Sigmoid colon (tissue), 7 donors: ENCODE results near the gene CEBPG. TPM values are rescaled to one million over a fixed set of nuclear protein-coding genes. Genes with fewer than 3 reads are reported as not detected.
A peak's percentile ranks its signal among the peaks of the same experiment; 100 is the strongest.

Experiments used
- DNase-seq: peaks from one replicate; pipeline ENCODE4 v3.0.0-alpha.2; 2019
- H3K27ac ChIP-seq, 4 donors: fragments of 200-600 bp; sonication (generic); one replicate each; pipeline ENCODE4 v1.5.1; 2016 to 2019; ENCODE audit warnings: mild to moderate bottlenecking in 1 of 4
- H3K27me3 ChIP-seq, 3 donors: fragments of 200-600 bp; sonication (generic); one replicate each; pipeline ENCODE4 v1.5.1; 2019; ENCODE audit warnings: mild to moderate bottlenecking in 1 of 3
- H3K36me3 ChIP-seq, 4 donors: fragments of 200-600 bp; sonication (generic); one replicate each; pipeline ENCODE4 v1.5.1; 2016 to 2019
- H3K4me1 ChIP-seq, 4 donors: fragments of 200-600 bp; sonication (generic); one replicate each; pipeline ENCODE4 v1.5.1; 2017 to 2019
- H3K4me3 ChIP-seq, 4 donors: fragments of 200-600 bp; sonication (generic); one replicate each; pipeline ENCODE4 v1.5.1; 2017 to 2019; ENCODE audit warnings: mild to moderate bottlenecking in 2 of 4, moderate library complexity in 1 of 4
- H3K9me3 ChIP-seq, 4 donors: fragments of 200-600 bp in 3 of 4; sonication (generic) in 3 of 4; one replicate each; pipeline versions ENCODE4 v1.5.1 to v1.6.1; 2013 to 2019
- CTCF ChIP-seq, 4 experiments: fragments of 450-650 bp in 3 of 4; fragments of 200-600 bp in 1 of 4; IDR thresholded peaks; one replicate each; pipeline ENCODE4 v1.5.1; 2016 to 2019; ENCODE audit warnings: antibody characterized with exemption in 4 of 4, mild to moderate bottlenecking in 3 of 4, moderate library complexity in 2 of 4
- EP300 ChIP-seq, 4 donors: sonication (generic); formaldehyde crosslinking; IDR thresholded peaks; one replicate each; pipeline ENCODE4 v1.6.1; 2017; ENCODE audit warnings: antibody characterized with exemption in 4 of 4
- POLR2A ChIP-seq, 2 donors: fragments of 450-650 bp; IDR thresholded peaks; one replicate each; pipeline ENCODE4 v1.6.1; 2016; ENCODE audit warnings: antibody characterized with exemption in 2 of 2, mild to moderate bottlenecking in 2 of 2, moderate library complexity in 2 of 2
- POLR2AphosphoS5 ChIP-seq, 4 donors: sonication (generic); formaldehyde crosslinking; IDR thresholded peaks; one replicate each; pipeline ENCODE4 v1.6.1; 2017; ENCODE audit warnings: antibody characterized with exemption in 4 of 4
- WGBS, 2 donors: extraction: QIAGEN DNeasy Blood & Tissue Kit; methylation state at CpG; one replicate each; pipeline ENCODE4 v1.1.7; 2013; 5-methylcytosine and 5-hydroxymethylcytosine counted together
- intact Hi-C: fragments of 100-400 bp; cut with DNase I; formaldehyde crosslinking; loops from one replicate; pipeline ENCODE4 v1.15.1; 2023
- polyA plus RNA-seq, 3 donors: library from polyadenylated mRNA; stranded (reverse); fragments of 200-250 nt; gene quantifications; one replicate each; pipeline ENCODE4 v1.2.3, GENCODE V29; 2013
- total RNA-seq, 4 donors: library from RNA; depleted of rRNA; stranded (reverse); fragments of >200 nt; gene quantifications; one replicate each; pipeline ENCODE4 v1.1.0, GENCODE V29; 2016
- donor health status: healthy with polysubstance abuse.
- donor health status: Bipolar disorder and iron deficiency.
- donor health status: healthy.

CEBPG gene
- total and polyA plus RNA-seq, 7 donors: 18.6 to 84.6 (median 27.8) TPM

GRCh38 chr19:33376941-33377557 is 3.5 kb downstream of the CEBPG start:
- H3K36me3 ChIP-seq: peaks cover 0 to 11% (median 3%) of the 10 kb centered on the region in 4 donors
- peaks cover 0 to 45% (median 32%) of the 10 kb centered on the region in 4 donors for H3K4me1 ChIP-seq
- DNase-seq: peak; percentile 28
- H3K4me3 ChIP-seq: no peak overlapping the region
- H3K9me3 ChIP-seq: no peaks in the 10 kb centered on the region
- WGBS, 2 donors: 24 to 64% methylated on average over 7 of the region's 7 CpGs
- H3K27me3 ChIP-seq: no peaks in the 10 kb centered on the region
- TF ChIP-seq EP300 (IDR thresholded peaks at IDR 0.05) (no peak), POLR2A (IDR thresholded peaks at IDR 0.05) (no peak), POLR2AphosphoS5 (IDR thresholded peaks at IDR 0.05) (no peak), CTCF (IDR thresholded peaks at IDR 0.05) (no peak)
- intact Hi-C loops: no loop called here
- peak overlapping the region; percentile 7 to 96 (median 51) for H3K27ac ChIP-seq

DNA sequence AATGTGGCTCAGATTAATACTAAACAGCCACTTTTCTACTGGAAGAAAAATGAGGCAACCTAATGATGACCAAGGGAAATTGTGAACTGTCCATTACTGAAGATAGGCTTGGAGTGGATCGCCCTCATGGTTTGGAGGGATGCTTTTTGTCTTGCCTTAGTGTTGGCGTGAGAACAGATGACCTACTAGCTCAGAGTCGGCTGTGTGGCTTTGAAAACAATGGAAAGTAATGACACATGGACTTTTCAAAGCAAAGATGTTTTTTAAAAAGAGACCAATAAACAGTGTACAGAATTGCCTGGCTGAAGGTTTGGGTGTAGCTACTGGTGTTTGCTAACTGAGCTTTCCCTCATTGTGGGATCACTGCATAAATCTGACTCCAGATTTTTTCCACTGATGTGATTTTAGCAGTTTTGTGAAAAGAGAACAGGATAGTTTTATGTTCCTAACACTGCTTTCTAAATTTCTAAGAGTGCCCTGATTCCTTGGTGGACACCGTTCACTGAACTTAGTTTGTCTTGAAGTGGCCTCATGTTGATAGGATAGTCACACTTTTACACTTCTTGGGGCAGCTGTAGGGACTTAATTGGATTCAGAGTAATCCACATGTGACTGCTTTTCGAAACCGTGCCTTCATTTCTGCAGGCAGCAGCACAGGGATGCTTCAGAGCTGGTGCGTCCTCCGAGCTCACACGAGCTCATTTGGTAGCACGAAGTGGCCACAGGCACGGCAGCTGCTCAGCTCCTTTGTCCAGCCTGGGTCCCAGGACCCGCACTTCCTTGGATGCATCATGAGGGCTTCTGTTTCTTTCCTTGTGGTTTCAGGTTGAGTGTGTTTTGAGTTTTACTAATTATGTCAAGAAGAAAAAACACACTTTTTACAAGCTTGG is 4.3 kb downstream of the CEBPG start:
- H3K27ac ChIP-seq: peak overlapping the region in 2 of 4 donors; percentile 7 to 67
- no peak overlapping the region for H3K4me3 ChIP-seq
- H3K36me3 ChIP-seq: peaks cover 0 to 11% (median 3%) of the 10 kb centered on the region in 4 donors
- peak; percentile 25 for DNase-seq
- WGBS, 2 donors: 85% methylated on average over 12 of the region's 12 CpGs
- H3K9me3 ChIP-seq: no peaks in the 10 kb centered on the region
- intact Hi-C loops: no loop called here
- no peaks in the 10 kb centered on the region for H3K27me3 ChIP-seq
- TF ChIP-seq POLR2A (IDR thresholded peaks at IDR 0.05) (no peak), CTCF (IDR thresholded peaks at IDR 0.05) (no peak), POLR2AphosphoS5 (IDR thresholded peaks at IDR 0.05) (no peak), EP300 (IDR thresholded peaks at IDR 0.05) (no peak)
- H3K4me1 ChIP-seq: peaks cover 0 to 45% (median 32%) of the 10 kb centered on the region in 4 donors

- intact Hi-C loops: no loop called here
- H3K36me3 ChIP-seq: peaks cover 0 to 11% (median 3%) of the 10 kb centered on the region in 4 donors
- no peak for TF ChIP-seq POLR2A (IDR thresholded peaks at IDR 0.05)
- TF ChIP-seq EP300 (IDR thresholded peaks at IDR 0.05): no peak
- TF ChIP-seq POLR2AphosphoS5 (IDR thresholded peaks at IDR 0.05): no peak
- no peak for TF ChIP-seq CTCF (IDR thresholded peaks at IDR 0.05)
- no peaks in the 10 kb centered on the region for H3K9me3 ChIP-seq
- no peak overlapping the region for H3K27ac ChIP-seq
- 96% methylated on average over 16 of the region's 16 CpGs for WGBS, 2 donors
- no peak overlapping the region for H3K4me3 ChIP-seq
- no peak for DNase-seq
- H3K4me1 ChIP-seq: peaks cover 0 to 44% (median 29%) of the 10 kb centered on the region in 4 donors
- H3K27me3 ChIP-seq: no peaks in the 10 kb centered on the region
These were observed 5.8 kb downstream of the CEBPG start for GRCh38 chr19:33379151-33379829.

DNA sequence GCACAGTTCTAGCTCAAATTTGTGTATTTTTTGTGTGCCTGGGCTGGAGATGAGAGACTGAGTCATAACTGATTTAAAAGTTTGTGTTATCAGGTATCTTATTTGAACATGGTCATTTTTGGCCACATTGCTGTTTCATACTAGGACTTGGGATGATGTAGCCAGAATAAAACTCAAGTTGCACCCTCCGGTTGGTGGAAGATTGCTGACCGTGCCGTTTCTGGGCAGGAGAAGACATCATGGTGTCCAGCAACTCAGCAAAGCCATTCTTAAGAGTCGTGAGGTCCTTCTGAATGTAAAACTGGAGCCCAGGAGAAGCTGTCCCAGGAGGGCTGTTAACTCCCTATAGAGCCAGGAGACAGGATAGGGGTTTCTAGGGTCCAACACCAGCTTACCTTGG is 7.6 kb downstream of the CEBPG start:
- intact Hi-C loops: no loop called here
- peaks cover 0 to 26% (median 12%) of the 10 kb centered on the region in 4 donors for H3K4me1 ChIP-seq
- DNase-seq: peak; percentile 17
- no peaks in the 10 kb centered on the region for H3K27me3 ChIP-seq
- H3K4me3 ChIP-seq: no peak overlapping the region
- peaks cover 0 to 17% (median 3%) of the 10 kb centered on the region in 4 donors for H3K36me3 ChIP-seq
- H3K9me3 ChIP-seq: no peaks in the 10 kb centered on the region
- no peak overlapping the region for H3K27ac ChIP-seq
- TF ChIP-seq CTCF (IDR thresholded peaks at IDR 0.05) (no peak), EP300 (IDR thresholded peaks at IDR 0.05) (no peak), POLR2AphosphoS5 (IDR thresholded peaks at IDR 0.05) (no peak), POLR2A (IDR thresholded peaks at IDR 0.05) (no peak)
- 86 to 96% methylated on average over 4 of the region's 4 CpGs for WGBS, 2 donors
